IMR-90 (cell line): ENCODE data around the gene COPS4. TPM values are rescaled to one million over a fixed set of nuclear protein-coding genes. Genes with fewer than 3 reads are reported as not detected.

Experiments used
- ATAC-seq: fragments of 200-7000 bp; cut with Tn5 transposase; 2 replicates; pipeline ENCODE4 v1.9.1; 2020; ENCODE audit warnings: low read depth, mild to moderate bottlenecking, moderate library complexity
- BruUV-seq: library from RNA; stranded (reverse); fragments of 400-500 nt; replicated peaks from 2 replicates; lab custom pipeline; 2021; lab: Mats Ljungman, UMichigan
- CTCF ChIA-PET: fragments of 300-600 bp; formaldehyde crosslinking; extraction: SDS; loops from one replicate; lab custom pipeline; 2021; ENCODE audit warnings: antibody characterized with exemption; lab: Yijun Ruan, JAX
- POLR2A ChIA-PET: fragments of 300-600 bp; sonication (Branson Sonifier 250); formaldehyde crosslinking; loops from one replicate; lab custom pipeline; 2022; ENCODE audit warnings: antibody characterized with exemption; ENCODE audit not compliant: unreplicated experiment; lab: Charles Lee
- DNase-seq: peaks from one replicate; pipeline ENCODE4 v3.0.0; 2013
- H2AFZ ChIP-seq: replicated peaks from 2 replicates; pipeline ENCODE3; 2013; ENCODE audit warnings: low read length, mild to moderate bottlenecking; ENCODE audit not compliant: poor library complexity
- H2AK5ac ChIP-seq: 2 replicates; pipeline ENCODE4 v1.6.1; 2013; ENCODE audit warnings: low read depth, low read length, inconsistent platforms
- H2AK9ac ChIP-seq: replicated peaks from 2 replicates; pipeline ENCODE3; 2013; ENCODE audit warnings: mild to moderate bottlenecking, low read depth, low read length, moderate library complexity; ENCODE audit not compliant: poor library complexity
- H2BK120ac ChIP-seq: 2 replicates; pipeline ENCODE4 v1.6.1; 2013; ENCODE audit warnings: low read depth, low read length, inconsistent platforms
- H2BK15ac ChIP-seq: 3 replicates; pipeline ENCODE4 v1.6.1; 2013; ENCODE audit warnings: low read depth, low read length, inconsistent platforms
- H2BK20ac ChIP-seq: 2 replicates; pipeline ENCODE4 v1.6.1; 2013; ENCODE audit warnings: low read depth, mild to moderate bottlenecking, inconsistent platforms, low read length, moderate library complexity
- H2BK5ac ChIP-seq: 2 replicates; pipeline ENCODE4 v1.6.1; 2013; ENCODE audit warnings: mild to moderate bottlenecking, low read depth, low read length, inconsistent platforms; ENCODE audit not compliant: poor library complexity, severe bottlenecking
- H3K14ac ChIP-seq: replicated peaks from 2 replicates; pipeline ENCODE4 v1.6.1; 2013; ENCODE audit warnings: low read depth, low read length, inconsistent platforms
- H3K18ac ChIP-seq: 2 replicates; pipeline ENCODE4 v1.6.1; 2013; ENCODE audit warnings: low read depth, low read length, control low read depth
- H3K23ac ChIP-seq: 2 replicates; pipeline ENCODE4 v1.6.1; 2013; ENCODE audit warnings: low read depth, low read length, inconsistent platforms
- H3K27ac ChIP-seq: 2 replicates; pipeline ENCODE4 v1.5.1; 2013; ENCODE audit warnings: mild to moderate bottlenecking, control low read depth, low read length; ENCODE audit not compliant: insufficient read depth
- H3K27me3 ChIP-seq: 2 replicates; pipeline ENCODE4 v1.6.1; 2013; ENCODE audit warnings: low read length; ENCODE audit not compliant: control insufficient read depth, insufficient read depth
- H3K36me3 ChIP-seq: 2 replicates; pipeline ENCODE4 v1.6.1; 2013; ENCODE audit warnings: low read length, mixed read lengths; ENCODE audit not compliant: control insufficient read depth, insufficient read depth
- H3K4ac ChIP-seq: 2 replicates; pipeline ENCODE4 v1.6.1; 2013; ENCODE audit warnings: low read depth, low read length, inconsistent platforms
- H3K4me1 ChIP-seq: 2 replicates; pipeline ENCODE4 v1.6.1; 2013; ENCODE audit warnings: low read length, mixed read lengths; ENCODE audit not compliant: control insufficient read depth, insufficient read depth
- H3K4me2 ChIP-seq: 2 replicates; pipeline ENCODE4 v1.6.1; 2013; ENCODE audit warnings: low read depth, mild to moderate bottlenecking, control low read depth, low read length, moderate library complexity
- H3K4me3 ChIP-seq: 2 replicates; pipeline ENCODE4 v1.5.1; 2013; ENCODE audit warnings: low read depth, mild to moderate bottlenecking, control low read depth, low read length, moderate library complexity; ENCODE audit not compliant: insufficient read depth
- H3K56ac ChIP-seq: 2 replicates; pipeline ENCODE4 v1.6.1; 2013; ENCODE audit warnings: low read length, inconsistent platforms; ENCODE audit not compliant: insufficient read depth; ENCODE audit errors: extremely low read depth
- H3K79me1 ChIP-seq, 2 experiments: 2 replicates each; pipeline ENCODE4 v1.6.1; 2013; ENCODE audit warnings: low read length in 2 of 2, inconsistent platforms in 1 of 2, low read depth in 1 of 2
- H3K9ac ChIP-seq: 2 replicates; pipeline ENCODE4 v1.6.1; 2013; ENCODE audit warnings: low read depth, low read length, control low read depth
- H3K9me1 ChIP-seq: 2 replicates; pipeline ENCODE4 v1.6.1; 2013; ENCODE audit warnings: low read length, inconsistent platforms; ENCODE audit not compliant: insufficient read depth
- H3K9me3 ChIP-seq: 2 replicates; pipeline ENCODE4 v1.6.1; 2013; ENCODE audit warnings: low read length; ENCODE audit not compliant: control insufficient read depth, insufficient read depth
- H4K20me1 ChIP-seq: 2 replicates; pipeline ENCODE4 v1.6.1; 2013; ENCODE audit warnings: low read length, inconsistent platforms; ENCODE audit not compliant: insufficient read depth
- H4K5ac ChIP-seq: 2 replicates; pipeline ENCODE4 v1.6.1; 2013; ENCODE audit warnings: mild to moderate bottlenecking, low read depth, low read length, control low read depth
- H4K8ac ChIP-seq, 2 experiments: 2 replicates each; pipeline ENCODE4 v1.6.1; 2013; ENCODE audit warnings: low read depth in 2 of 2, low read length in 2 of 2, control low read depth in 1 of 2, inconsistent platforms in 1 of 2
- H4K91ac ChIP-seq: 2 replicates; pipeline ENCODE4 v1.6.1; 2013; ENCODE audit warnings: low read depth, low read length, inconsistent platforms; ENCODE audit not compliant: insufficient read depth
- BHLHE40 ChIP-seq: fragments of 150-350 bp; IDR thresholded peaks from 2 replicates; pipeline ENCODE4 v1.6.1; 2016; ENCODE audit warnings: mild to moderate bottlenecking, low read depth, low read length
- CEBPB ChIP-seq: IDR thresholded peaks from 2 replicates; pipeline ENCODE4 v1.6.1; 2012; ENCODE audit warnings: low read depth, low read length, improper control_type of control experiment
- CHD1 ChIP-seq: IDR thresholded peaks from 2 replicates; pipeline ENCODE4 v1.6.1; 2012; ENCODE audit warnings: low read depth, low read length, improper control_type of control experiment
- FOS ChIP-seq: fragments of 150-350 bp; IDR thresholded peaks from 2 replicates; pipeline ENCODE4 v1.6.1; 2016; ENCODE audit warnings: low read depth, low read length
- MAFK ChIP-seq: IDR thresholded peaks from 2 replicates; pipeline ENCODE4 v1.6.1; 2012; ENCODE audit warnings: low read depth, low read length, improper control_type of control experiment
- MAZ ChIP-seq: IDR thresholded peaks from 2 replicates; pipeline ENCODE4 v1.6.1; 2012; ENCODE audit warnings: low read depth, mild to moderate bottlenecking, low read length, improper control_type of control experiment, moderate library complexity, borderline replicate concordance
- MXI1 ChIP-seq: IDR thresholded peaks from 2 replicates; pipeline ENCODE4 v1.6.1; 2012; ENCODE audit warnings: low read depth, mild to moderate bottlenecking, low read length, moderate library complexity, borderline replicate concordance
- NFE2L2 ChIP-seq: fragments of 150-350 bp; IDR thresholded peaks from 2 replicates; pipeline ENCODE4 v1.6.1; 2016; ENCODE audit warnings: low read depth, mild to moderate bottlenecking, low read length
- POLR2A ChIP-seq: IDR thresholded peaks from 2 replicates; pipeline ENCODE4 v1.6.1; 2012; ENCODE audit warnings: mild to moderate bottlenecking, low read depth, low read length
- RAD21 ChIP-seq: IDR thresholded peaks from 2 replicates; pipeline ENCODE4 v1.6.1; 2012; ENCODE audit warnings: low read length, improper control_type of control experiment
- RCOR1 ChIP-seq: IDR thresholded peaks from 2 replicates; pipeline ENCODE4 v1.6.1; 2012; ENCODE audit warnings: mild to moderate bottlenecking, low read length, improper control_type of control experiment; ENCODE audit not compliant: insufficient replicate concordance
- RFX5 ChIP-seq: IDR thresholded peaks from 2 replicates; pipeline ENCODE4 v1.8.0; 2012; ENCODE audit warnings: low read depth, mild to moderate bottlenecking, low read length, moderate library complexity
- SMC3 ChIP-seq: fragments of 150-350 bp; IDR thresholded peaks from 2 replicates; pipeline ENCODE4 v1.6.1; 2016; ENCODE audit warnings: low read depth, mild to moderate bottlenecking, antibody characterized with exemption, low read length, moderate library complexity
- WGBS, 2 experiments: methylation state at CpG; one replicate each; pipeline versions ENCODE4 v1.1.5 to v1.1.7; 2013; ENCODE audit warnings: missing lambda C conversion rate in 2 of 2; ENCODE audit not compliant: insufficient read length in 1 of 2; ENCODE audit errors: extremely low coverage in 2 of 2; 5-methylcytosine and 5-hydroxymethylcytosine counted together
- dilution Hi-C: fragments of 300-500 bp; cut with HindIII; formaldehyde crosslinking; loops from one replicate; pipeline ENCODE4 v1.14.3; 2018; ENCODE audit warnings: low sequenced_read_pairs; ENCODE audit not compliant: unreplicated experiment
- in situ Hi-C: fragments of 300-500 bp; cut with MboI; formaldehyde crosslinking; loops from 3 replicates; pipeline ENCODE4 v1.14.3; 2019; ENCODE audit warnings: low sequenced_read_pairs, inconsistent platforms, mixed read lengths
- intact Hi-C: fragments of 100-400 bp; cut with micrococcal nuclease; formaldehyde crosslinking; loops from 2 replicates; pipeline ENCODE4 v1.10.0; 2022
- polyA plus RNA-seq, 3 experiments: library from polyadenylated mRNA; depleted of rRNA; stranded (reverse); fragments of >200 nt; gene quantifications; 2 replicates each; pipeline ENCODE4 v1.2.3, GENCODE V29; 2012; ENCODE audit warnings: low replicate concordance in 1 of 3
- total RNA-seq: library from RNA; depleted of rRNA; stranded (reverse); fragments of >200 nt; gene quantifications from 2 replicates; pipeline ENCODE4 v1.2.3, GENCODE V29; 2012
- TF ChIP-seq, protein P1 (sequence below): fragments of 150-350 bp; IDR thresholded peaks from 2 replicates; pipeline ENCODE4 v1.6.1; 2017; ENCODE audit warnings: mild to moderate bottlenecking, antibody characterized with exemption, low read length, low read depth
- TF ChIP-seq, protein P2 (sequence below): conservative IDR thresholded peaks from 2 replicates; pipeline ENCODE4 v1.5.1; 2012; ENCODE audit warnings: mild to moderate bottlenecking, low read depth, low read length, improper control_type of control experiment
- TF ChIP-seq, protein P3 (sequence below): fragments of 150-350 bp; IDR thresholded peaks from 2 replicates; pipeline ENCODE4 v1.6.1; 2016; ENCODE audit warnings: low read depth, mild to moderate bottlenecking, low read length, moderate library complexity, borderline replicate concordance

COPS4 gene
- total and polyA plus RNA-seq, 2 of the 4 experiments (the other 2 are of a cell fraction) = 40.1 to 115 TPM

DNA sequence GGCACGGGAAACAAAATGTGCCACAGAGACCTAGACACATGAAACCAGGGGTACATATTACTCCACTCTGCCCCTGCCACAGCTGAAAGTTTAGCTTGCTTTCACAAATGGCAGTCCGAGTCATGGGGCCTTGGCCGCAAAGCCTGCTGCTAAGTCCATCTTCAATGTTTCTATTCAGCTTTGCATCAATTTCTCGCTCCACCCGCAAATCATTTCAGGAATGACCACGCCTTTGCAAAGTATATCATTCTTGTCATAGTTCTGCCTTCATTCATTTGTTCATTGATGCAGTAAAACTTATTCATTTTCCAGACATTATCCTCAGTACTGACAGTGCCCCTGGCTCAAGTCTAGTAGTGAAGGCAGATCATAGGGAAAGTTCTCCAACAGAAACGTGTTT is 70.0 kb downstream of the COPS4 start:
- Histone ChIP-seq H3K27me3 (0 out of 2 replicates have a peak, but pooled peaks cover 1% of the 10 kb centered on the region), H2BK20ac (no peak overlapping the region), H4K20me1 (no peaks in the 10 kb centered on the region), H4K5ac (no peak overlapping the region), H3K36me3 (no peaks in the 10 kb centered on the region), H2AFZ (no peak overlapping the region), H3K18ac (no peak overlapping the region), H2BK120ac (no peak overlapping the region), H2AK9ac (no peak overlapping the region), H3K56ac (no peak overlapping the region), H3K4ac (no peak overlapping the region), H3K4me2 (no peak overlapping the region), H4K91ac (no peak overlapping the region), H3K9me3 (no peaks in the 10 kb centered on the region), H3K4me3 (no peak overlapping the region), H3K23ac (no peak overlapping the region), H3K9me1 (no peaks in the 10 kb centered on the region), H3K4me1 (no peaks in the 10 kb centered on the region), H2AK5ac (no peak overlapping the region), H3K79me1 (no peaks in the 10 kb centered on the region), H2BK15ac (no peak overlapping the region), H3K14ac (no peak overlapping the region), H2BK5ac (no peak overlapping the region), H3K9ac (no peak overlapping the region), H3K27ac (no peak overlapping the region), H4K8ac (no peak overlapping the region)
- dilution Hi-C loops = no loop called here
- 70% methylated on average over 4 of the region's 7 CpGs; no CpG with 5 or more reads in 1 of the 2 experiments for WGBS, 2 experiments
- CTCF ChIA-PET = no interaction called here
- BruUV-seq = no TSS peak
- POLR2A ChIA-PET = no interaction called here
- ATAC-seq (no peak), DNase-seq (no peak)
- intact Hi-C loops = no loop called here
- TF ChIP-seq POLR2A = no peak
- TF ChIP-seq, protein P1, sequence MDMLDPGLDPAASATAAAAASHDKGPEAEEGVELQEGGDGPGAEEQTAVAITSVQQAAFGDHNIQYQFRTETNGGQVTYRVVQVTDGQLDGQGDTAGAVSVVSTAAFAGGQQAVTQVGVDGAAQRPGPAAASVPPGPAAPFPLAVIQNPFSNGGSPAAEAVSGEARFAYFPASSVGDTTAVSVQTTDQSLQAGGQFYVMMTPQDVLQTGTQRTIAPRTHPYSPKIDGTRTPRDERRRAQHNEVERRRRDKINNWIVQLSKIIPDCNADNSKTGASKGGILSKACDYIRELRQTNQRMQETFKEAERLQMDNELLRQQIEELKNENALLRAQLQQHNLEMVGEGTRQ = no peak
- no peak for TF ChIP-seq BHLHE40
- no peak for TF ChIP-seq RFX5
- no peak for TF ChIP-seq SMC3
- TF ChIP-seq, protein P2, sequence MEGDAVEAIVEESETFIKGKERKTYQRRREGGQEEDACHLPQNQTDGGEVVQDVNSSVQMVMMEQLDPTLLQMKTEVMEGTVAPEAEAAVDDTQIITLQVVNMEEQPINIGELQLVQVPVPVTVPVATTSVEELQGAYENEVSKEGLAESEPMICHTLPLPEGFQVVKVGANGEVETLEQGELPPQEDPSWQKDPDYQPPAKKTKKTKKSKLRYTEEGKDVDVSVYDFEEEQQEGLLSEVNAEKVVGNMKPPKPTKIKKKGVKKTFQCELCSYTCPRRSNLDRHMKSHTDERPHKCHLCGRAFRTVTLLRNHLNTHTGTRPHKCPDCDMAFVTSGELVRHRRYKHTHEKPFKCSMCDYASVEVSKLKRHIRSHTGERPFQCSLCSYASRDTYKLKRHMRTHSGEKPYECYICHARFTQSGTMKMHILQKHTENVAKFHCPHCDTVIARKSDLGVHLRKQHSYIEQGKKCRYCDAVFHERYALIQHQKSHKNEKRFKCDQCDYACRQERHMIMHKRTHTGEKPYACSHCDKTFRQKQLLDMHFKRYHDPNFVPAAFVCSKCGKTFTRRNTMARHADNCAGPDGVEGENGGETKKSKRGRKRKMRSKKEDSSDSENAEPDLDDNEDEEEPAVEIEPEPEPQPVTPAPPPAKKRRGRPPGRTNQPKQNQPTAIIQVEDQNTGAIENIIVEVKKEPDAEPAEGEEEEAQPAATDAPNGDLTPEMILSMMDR = no peak
- TF ChIP-seq CHD1 = no peak
- no peak for TF ChIP-seq MAZ
- TF ChIP-seq RAD21 = no peak
- no peak for TF ChIP-seq CEBPB
- TF ChIP-seq MXI1 = no peak
- TF ChIP-seq NFE2L2 = no peak
- TF ChIP-seq MAFK = no peak
- TF ChIP-seq RCOR1 = no peak
- TF ChIP-seq, protein P3, sequence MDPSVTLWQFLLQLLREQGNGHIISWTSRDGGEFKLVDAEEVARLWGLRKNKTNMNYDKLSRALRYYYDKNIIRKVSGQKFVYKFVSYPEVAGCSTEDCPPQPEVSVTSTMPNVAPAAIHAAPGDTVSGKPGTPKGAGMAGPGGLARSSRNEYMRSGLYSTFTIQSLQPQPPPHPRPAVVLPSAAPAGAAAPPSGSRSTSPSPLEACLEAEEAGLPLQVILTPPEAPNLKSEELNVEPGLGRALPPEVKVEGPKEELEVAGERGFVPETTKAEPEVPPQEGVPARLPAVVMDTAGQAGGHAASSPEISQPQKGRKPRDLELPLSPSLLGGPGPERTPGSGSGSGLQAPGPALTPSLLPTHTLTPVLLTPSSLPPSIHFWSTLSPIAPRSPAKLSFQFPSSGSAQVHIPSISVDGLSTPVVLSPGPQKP = no peak
- TF ChIP-seq FOS = no peak
- in situ Hi-C loops = no loop called here
